HepG2 (cell line): ENCODE measurements around the gene PPM1G. TPM values are rescaled to one million over a fixed set of nuclear protein-coding genes. Genes with fewer than 3 reads are reported as not detected.

Source experiments
- ARID5B ChIP-seq: IDR thresholded peaks from 2 replicates; pipeline ENCODE4 v1.4.0; 2020; ENCODE audit warnings: mild to moderate bottlenecking, missing genetic modification reagents
- ESRRA ChIP-seq: sonication (generic); formaldehyde crosslinking; IDR thresholded peaks from 2 replicates; pipeline ENCODE4 v1.5.1; 2020; ENCODE audit warnings: mild to moderate bottlenecking, low read depth, missing genetic modification reagents
- FOSL2 ChIP-seq: sonication (generic); formaldehyde crosslinking; IDR thresholded peaks from 2 replicates; pipeline ENCODE4 v1.4.0; 2020; ENCODE audit warnings: missing genetic modification reagents
- FOXK1 ChIP-seq: sonication (generic); formaldehyde crosslinking; IDR thresholded peaks from 2 replicates; pipeline ENCODE4 v1.4.0; 2020; ENCODE audit warnings: low read depth, missing genetic modification reagents, borderline replicate concordance
- KDM6A ChIP-seq: IDR thresholded peaks from 2 replicates; pipeline ENCODE4 v1.6.1; 2016; ENCODE audit warnings: low read depth
- MED1 ChIP-seq: sonication (generic); formaldehyde crosslinking; IDR thresholded peaks from 2 replicates; pipeline ENCODE4 v1.4.0; 2020; ENCODE audit warnings: missing genetic modification reagents
- NFE2L2 ChIP-seq: fragments of 150-350 bp; IDR thresholded peaks from 2 replicates; pipeline ENCODE4 v1.6.1; 2014; ENCODE audit warnings: low read length
- NFYB ChIP-seq: sonication (generic); formaldehyde crosslinking; IDR thresholded peaks from 2 replicates; pipeline ENCODE4 v1.4.0; 2020; ENCODE audit warnings: missing genetic modification reagents
- NPAS2 ChIP-seq: sonication (generic); formaldehyde crosslinking; IDR thresholded peaks from 2 replicates; pipeline ENCODE4 v1.8.0; 2022; ENCODE audit warnings: mild to moderate bottlenecking, missing genetic modification reagents, borderline replicate concordance
- PRDM15 ChIP-seq: sonication (generic); formaldehyde crosslinking; IDR thresholded peaks from 2 replicates; pipeline ENCODE4 v1.4.0; 2020; ENCODE audit warnings: missing genetic modification reagents
- RBM22 ChIP-seq: fragments of 200-400 bp; formaldehyde crosslinking; optimal IDR thresholded peaks from 2 replicates; pipeline ENCODE3; 2017; ENCODE audit warnings: mild to moderate bottlenecking, low read length, moderate library complexity
- ZNF335 ChIP-seq: sonication (generic); formaldehyde crosslinking; IDR thresholded peaks from 2 replicates; pipeline ENCODE4 v1.4.0; 2020; ENCODE audit warnings: missing genetic modification reagents
- ZNF432 ChIP-seq: sonication (generic); formaldehyde crosslinking; IDR thresholded peaks from 2 replicates; pipeline ENCODE4 v1.5.0; 2020; ENCODE audit warnings: missing genetic modification reagents, mild to moderate bottlenecking, borderline replicate concordance
- ZNF512 ChIP-seq: sonication (generic); formaldehyde crosslinking; IDR thresholded peaks from 2 replicates; pipeline ENCODE4 v1.4.0; 2020; ENCODE audit warnings: mild to moderate bottlenecking, missing genetic modification reagents
- ZNF513 ChIP-seq: sonication (generic); formaldehyde crosslinking; conservative IDR thresholded peaks from 2 replicates; pipeline ENCODE4 v1.5.0; 2020; ENCODE audit warnings: missing genetic modification reagents
- ZNF737 ChIP-seq: sonication (generic); formaldehyde crosslinking; IDR thresholded peaks from 2 replicates; pipeline ENCODE4 v1.5.0; 2020; ENCODE audit warnings: missing genetic modification reagents, mild to moderate bottlenecking, borderline replicate concordance
- polyA plus RNA-seq, 8 experiments: library from polyadenylated mRNA; depleted of rRNA in 3 of 8; stranded (reverse) in 7 of 8; unstranded in 1 of 8; fragments of >200 nt; fragmentation: Illumina TruSeq in 4 of 8; extraction: Trizol in 4 of 8; gene quantifications; 2 replicates each; pipeline versions ENCODE4 v1.2.1 to v1.2.3, GENCODE V29; 2011 to 2016; ENCODE audit warnings: low read depth in 4 of 8, missing spikeins in 1 of 8, mixed read lengths in 1 of 8; ENCODE audit not compliant: insufficient read depth in 1 of 8
- total RNA-seq, 5 experiments: library from RNA; depleted of rRNA; stranded (reverse); fragments of >200 nt; fragmentation: Illumina TruSeq; extraction: Trizol; gene quantifications; 2 replicates each; pipeline ENCODE4 v1.2.3, GENCODE V29; 2016; ENCODE audit warnings: low read depth in 1 of 5

Gene PPM1G
- total and polyA plus RNA-seq, 2 of the 13 experiments (the other 11 are each of a cell fraction or from before 2014, with no cell fraction given): 58.2 to 213 TPM

GRCh38 chr2:27370026-27370815, 39.2 kb downstream of the PPM1G start, which contains the start of the genes EIF2B4 and SNX17 (continued):
- TF ChIP-seq ESRRA (CRISPR knock-in tag) (peak; percentile 70), ARID5B (peak; percentile 76), ZNF335 (peak; percentile 93), ZNF737 (CRISPR knock-in tag) (0 out of 2 replicates have a peak, but pooled peaks have one; percentile 53), NPAS2 (CRISPR knock-in tag) (no peak), PRDM15 (peak; percentile 71), RBM22 (no peak), ZNF513 (0 out of 2 replicates have a peak, but pooled peaks have one; percentile 29), ZNF432 (CRISPR knock-in tag) (no peak), NFYB (CRISPR knock-in tag) (peak; percentile 50; the same call in 1 of the 2 replicates), ZNF512 (CRISPR knock-in tag) (peak; percentile 90; the same call in 1 of the 2 replicates), FOSL2 (peak; percentile 81; the same call in 1 of the 2 replicates), MED1 (CRISPR knock-in tag) (peak; percentile 94), NFE2L2 (no peak), FOXK1 (CRISPR knock-in tag) (peak; percentile 93), KDM6A (no peak; the same call in 1 of the 2 replicates)
